ENCODE data around the gene CHMP2A. TPM values are rescaled to one million over a fixed set of nuclear protein-coding genes. Genes with fewer than 3 reads are reported as not detected.
"Not testable (repeated sequence)": the region's sequence is repeated elsewhere in the genome, so short reads cannot be mapped to it uniquely, and the experiment has no call there.

CHMP2A gene
- total RNA-seq, 1 experiment from 2014 or later = 154 TPM

- TSS peak; percentile 37 for BruUV-seq (replicated peaks)
- Mint-ChIP-seq H3K9me3 (ENCODE audit: unreplicated experiment) (no peaks in the 10 kb centered on the region), H3K4me1 (ENCODE audit: insufficient read depth, unreplicated experiment) (peaks cover 20% of the 10 kb centered on the region), H3K27ac (ENCODE audit: low read depth, unreplicated experiment) (peak overlapping the region; percentile 50), H3K4me3 (ENCODE audit: unreplicated experiment) (peak overlapping the region; percentile 80), H3K27me3 (ENCODE audit: insufficient read depth, unreplicated experiment) (no peaks in the 10 kb centered on the region), H3K36me3 (ENCODE audit: insufficient read depth, unreplicated experiment) (peaks cover 55% of the 10 kb centered on the region)
- no peak for TF ChIP-seq CTCF (IDR thresholded peaks at IDR 0.05; ENCODE audit: unreplicated experiment)
- DNase-seq (ENCODE audit: unreplicated experiment) = no peak
- intact Hi-C loops (cut with micrococcal nuclease) = loop anchor here (2.0 kb wide), 1 partner anchor 27 kb away; the partner anchor contains the start of gene MZF1
- POLR2A ChIA-PET = interaction anchor here (0.5 to 5.9 kb wide), 13 partner anchors 8 to 855 kb away, joined by 3 to 194 read pairs (median 4); partner anchors contain the start of genes CHMP2A, MZF1, UBE2M and ZBTB45
- CTCF ChIA-PET = interaction anchor here (0.6 to 1.5 kb wide), 3 partner anchors 9 to 32 kb away, joined by 3 to 6 read pairs (median 3); partner anchors contain the start of gene CHMP2A
Observed at GRCh38 chr19:58545286-58546018, 9.5 kb downstream of the CHMP2A start.

- Mint-ChIP-seq H3K9me3 (ENCODE audit: unreplicated experiment) (no peaks in the 10 kb centered on the region), H3K27me3 (ENCODE audit: insufficient read depth, unreplicated experiment) (peaks cover 3% of the 10 kb centered on the region), H3K27ac (ENCODE audit: low read depth, unreplicated experiment) (peak overlapping the region; percentile 98), H3K4me3 (ENCODE audit: unreplicated experiment) (peak overlapping the region; percentile 84), H3K36me3 (ENCODE audit: insufficient read depth, unreplicated experiment) (peaks cover 49% of the 10 kb centered on the region), H3K4me1 (ENCODE audit: insufficient read depth, unreplicated experiment) (peaks cover 20% of the 10 kb centered on the region)
- ChIA-PET POLR2A (interaction anchor here (0.7 to 5.9 kb wide), 21 partner anchors 9 to 184 kb away, joined by 3 to 194 read pairs (median 5); partner anchors contain the start of genes CHMP2A, MZF1, UBE2M and ZBTB45), CTCF (interaction anchor here (1.3 to 2.0 kb wide), 3 partner anchors 11 to 26 kb away, joined by 3 to 14 read pairs (median 8); partner anchors contain the start of gene ZBTB45)
- TF ChIP-seq CTCF (IDR thresholded peaks at IDR 0.05; ENCODE audit: unreplicated experiment) = no peak
- intact Hi-C loops (cut with micrococcal nuclease) = loop anchor here (1.0 to 2.0 kb wide), 2 partner anchors 25 to 28 kb away; partner anchors contain the start of genes MZF1 and ZBTB45
- peak; percentile 42 for DNase-seq (ENCODE audit: unreplicated experiment)
- BruUV-seq (replicated peaks) = no TSS peak
Observed at GRCh38 chr19:58544591-58545285, 10.2 kb downstream of the CHMP2A start.

- BruUV-seq (replicated peaks) = no TSS peak
Observed at GRCh38 chr19:58543826-58544590, 10.9 kb downstream of the CHMP2A start, which contains the start of gene TRIM28. Gene TRIM28, plus strand, starts transcription at chr19:58544064. Its CDS starts 694 bp downstream, at chr19:58544758.

GRCh38 chr19:58542641-58543372 is 12.1 kb downstream of the CHMP2A start:
- ChIA-PET CTCF (interaction anchor here (1.0 to 2.0 kb wide), 3 partner anchors 22 to 34 kb away, joined by 3 to 14 read pairs (median 8); partner anchors contain the start of gene ZBTB45), POLR2A (interaction anchor here (1.0 to 5.9 kb wide), 14 partner anchors 8 to 155 kb away, joined by 3 to 194 read pairs (median 6); partner anchors contain the start of genes CHMP2A, ZBTB45, ZNF446 and ZNF584)
- peak overlapping the region; percentile 98 for H3K27ac Mint-ChIP-seq (ENCODE audit: low read depth, unreplicated experiment)
- H3K9me3 Mint-ChIP-seq (ENCODE audit: unreplicated experiment); BruUV-seq (replicated peaks); intact Hi-C loops (cut with micrococcal nuclease); DNase-seq (ENCODE audit: unreplicated experiment): not testable (repeated sequence)
- peaks cover 18% of the 10 kb centered on the region for H3K27me3 Mint-ChIP-seq (ENCODE audit: insufficient read depth, unreplicated experiment)
- H3K4me3 Mint-ChIP-seq (ENCODE audit: unreplicated experiment) = peak overlapping the region; percentile 21
- H3K36me3 Mint-ChIP-seq (ENCODE audit: insufficient read depth, unreplicated experiment) = peaks cover 31% of the 10 kb centered on the region
- H3K4me1 Mint-ChIP-seq (ENCODE audit: insufficient read depth, unreplicated experiment) = peaks cover 20% of the 10 kb centered on the region

More at GRCh38 chr19:58543826-58544590, 10.9 kb downstream of the CHMP2A start, which contains the start of gene TRIM28:
- Mint-ChIP-seq H3K27me3 (ENCODE audit: insufficient read depth, unreplicated experiment) (peaks cover 11% of the 10 kb centered on the region), H3K36me3 (ENCODE audit: insufficient read depth, unreplicated experiment) (peaks cover 42% of the 10 kb centered on the region), H3K9me3 (ENCODE audit: unreplicated experiment) (no peaks in the 10 kb centered on the region), H3K4me1 (ENCODE audit: insufficient read depth, unreplicated experiment) (peaks cover 20% of the 10 kb centered on the region), H3K4me3 (ENCODE audit: unreplicated experiment) (peak within 1 kb of the TSS; percentile 84), H3K27ac (ENCODE audit: low read depth, unreplicated experiment) (peak within 1 kb of the TSS; percentile 98)
- CTCF ChIA-PET = interaction anchor here (1.0 to 2.0 kb wide), 5 partner anchors 11 to 35 kb away, joined by 3 to 14 read pairs (median 3); partner anchors contain the start of gene ZBTB45
- DNase-seq (ENCODE audit: unreplicated experiment) = peak; percentile 99
- intact Hi-C loops (cut with micrococcal nuclease) = loop anchor here (1.0 to 2.0 kb wide), 2 partner anchors 25 to 29 kb away; partner anchors contain the start of genes MZF1 and ZBTB45
- no peak for TF ChIP-seq CTCF (IDR thresholded peaks at IDR 0.05; ENCODE audit: unreplicated experiment)
- POLR2A ChIA-PET = interaction anchor here (0.6 to 5.9 kb wide), 31 partner anchors 9 to 1353 kb away, joined by 3 to 194 read pairs (median 4); partner anchors contain the start of genes CHMP2A, MZF1, UBE2M and ZBTB45

GRCh38 chr19:58539169-58539559 is 15.7 kb downstream of the CHMP2A start:
- peaks cover 18% of the 10 kb centered on the region for H3K27me3 Mint-ChIP-seq (ENCODE audit: insufficient read depth, unreplicated experiment)
- POLR2A ChIA-PET; H3K36me3 Mint-ChIP-seq (ENCODE audit: insufficient read depth, unreplicated experiment); CTCF ChIA-PET; H3K27ac Mint-ChIP-seq (ENCODE audit: low read depth, unreplicated experiment); BruUV-seq (replicated peaks); intact Hi-C loops (cut with micrococcal nuclease); H3K4me1 Mint-ChIP-seq (ENCODE audit: insufficient read depth, unreplicated experiment); H3K9me3 Mint-ChIP-seq (ENCODE audit: unreplicated experiment); H3K4me3 Mint-ChIP-seq (ENCODE audit: unreplicated experiment); DNase-seq (ENCODE audit: unreplicated experiment): not testable (repeated sequence)
